Measurements from ENCODE around the gene RNASEH2A.
"Not testable (repeated sequence)": the region's sequence is repeated elsewhere in the genome, so short reads cannot be mapped to it uniquely, and the experiment has no call there.

Gene RNASEH2A

GRCh38 chr19:12794196-12794941, 12.0 kb upstream of the RNASEH2A start:
- DNase-seq = peak in 1 of 2 experiments; percentile 14

DNA sequence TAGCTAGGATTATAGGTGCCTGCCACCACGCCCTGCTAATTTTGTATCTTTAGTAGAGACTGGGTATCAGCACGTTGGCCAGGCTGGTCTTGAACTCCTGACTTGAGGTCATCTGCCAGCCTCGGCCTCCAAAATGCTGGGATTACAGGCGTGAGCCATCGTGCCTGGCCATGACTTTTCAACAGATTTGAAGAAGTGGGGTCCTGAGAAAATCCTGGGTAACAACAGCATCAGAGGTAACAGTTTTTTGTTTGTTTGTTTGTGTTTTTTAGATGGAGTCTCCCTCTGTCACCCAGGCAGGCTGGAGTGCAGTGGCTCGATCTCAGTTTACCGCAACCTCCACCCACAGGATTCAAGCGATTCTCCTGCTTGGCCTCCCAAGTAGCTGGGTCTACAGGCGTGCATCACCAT, 11.4 kb upstream of the RNASEH2A start:
- DNase-seq = no peak

- DNase-seq = peak; percentile 80 to 90
Measured at GRCh38 chr19:12796146-12797071, 10.0 kb upstream of the RNASEH2A start.

DNA sequence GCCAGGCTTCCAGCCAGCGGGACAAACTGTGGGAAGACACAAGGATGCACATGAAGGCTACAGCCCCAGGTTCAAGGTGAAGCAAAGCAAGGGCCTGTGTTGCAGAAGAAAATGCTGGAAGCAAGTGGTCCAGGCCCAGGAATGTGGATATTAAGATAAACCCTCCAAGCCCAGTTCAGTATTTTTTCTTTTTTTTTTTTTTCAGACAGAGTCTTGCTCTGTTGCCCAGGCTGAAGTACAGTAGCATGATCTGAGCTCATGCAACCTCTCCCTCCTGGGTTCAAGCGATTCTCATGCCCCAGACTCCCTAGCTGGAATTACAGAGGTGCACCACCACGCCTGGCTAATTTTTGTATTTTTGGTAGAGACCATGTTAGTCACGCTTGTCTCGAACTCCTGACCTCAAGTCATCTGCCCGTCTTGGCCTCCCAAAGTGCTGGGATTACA, 9.2 kb upstream of the RNASEH2A start:
- DNase-seq = no peak

GRCh38 chr19:12797607-12798006, 8.8 kb upstream of the RNASEH2A start:
- not testable (repeated sequence) for DNase-seq

GRCh38 chr19:12799742-12800465, 6.5 kb upstream of the RNASEH2A start:
- DNase-seq = no peak

DNA sequence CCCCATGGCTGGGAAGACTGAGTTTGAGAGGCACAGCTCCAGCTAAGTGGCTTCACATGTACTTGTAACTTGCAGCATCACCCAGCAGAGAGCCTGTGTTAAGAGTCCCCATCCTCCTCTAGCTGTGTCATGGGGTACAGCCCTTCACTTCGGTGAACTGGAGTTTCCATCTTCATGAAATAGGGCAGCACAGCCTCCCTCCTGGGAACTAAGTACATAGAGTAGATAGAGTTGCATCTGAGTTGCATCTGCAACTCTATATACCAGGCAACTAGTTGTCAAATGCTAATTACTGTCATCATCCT, 6.0 kb upstream of the RNASEH2A start:
- DNase-seq = no peak

DNA sequence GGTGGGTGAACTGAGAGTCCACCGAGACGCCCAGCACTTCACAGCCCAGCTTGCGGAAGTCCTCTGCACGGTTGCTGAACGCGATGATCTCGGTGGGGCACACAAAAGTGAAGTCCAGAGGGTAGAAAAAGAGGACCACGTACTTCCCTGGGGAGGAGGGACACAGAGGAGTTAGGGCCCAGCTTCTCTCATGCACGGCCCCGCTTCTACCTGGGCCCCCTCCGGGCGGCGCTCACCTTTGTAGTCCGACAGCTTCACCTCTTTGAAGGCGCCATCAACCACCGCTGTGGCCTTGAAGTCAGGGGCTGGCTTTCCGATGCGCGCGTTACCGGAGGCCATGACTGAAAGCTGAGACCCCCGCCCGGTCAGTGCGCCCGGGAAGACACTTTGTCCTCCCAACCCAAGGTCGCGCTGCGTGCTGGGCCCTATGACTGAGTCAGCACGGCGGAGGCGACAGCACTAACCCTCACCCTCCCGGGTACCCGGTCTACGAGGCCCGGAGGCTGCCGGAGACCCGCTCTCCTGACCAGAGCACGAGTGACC, 5.4 kb upstream of the RNASEH2A start:
- no peak for DNase-seq

DNA sequence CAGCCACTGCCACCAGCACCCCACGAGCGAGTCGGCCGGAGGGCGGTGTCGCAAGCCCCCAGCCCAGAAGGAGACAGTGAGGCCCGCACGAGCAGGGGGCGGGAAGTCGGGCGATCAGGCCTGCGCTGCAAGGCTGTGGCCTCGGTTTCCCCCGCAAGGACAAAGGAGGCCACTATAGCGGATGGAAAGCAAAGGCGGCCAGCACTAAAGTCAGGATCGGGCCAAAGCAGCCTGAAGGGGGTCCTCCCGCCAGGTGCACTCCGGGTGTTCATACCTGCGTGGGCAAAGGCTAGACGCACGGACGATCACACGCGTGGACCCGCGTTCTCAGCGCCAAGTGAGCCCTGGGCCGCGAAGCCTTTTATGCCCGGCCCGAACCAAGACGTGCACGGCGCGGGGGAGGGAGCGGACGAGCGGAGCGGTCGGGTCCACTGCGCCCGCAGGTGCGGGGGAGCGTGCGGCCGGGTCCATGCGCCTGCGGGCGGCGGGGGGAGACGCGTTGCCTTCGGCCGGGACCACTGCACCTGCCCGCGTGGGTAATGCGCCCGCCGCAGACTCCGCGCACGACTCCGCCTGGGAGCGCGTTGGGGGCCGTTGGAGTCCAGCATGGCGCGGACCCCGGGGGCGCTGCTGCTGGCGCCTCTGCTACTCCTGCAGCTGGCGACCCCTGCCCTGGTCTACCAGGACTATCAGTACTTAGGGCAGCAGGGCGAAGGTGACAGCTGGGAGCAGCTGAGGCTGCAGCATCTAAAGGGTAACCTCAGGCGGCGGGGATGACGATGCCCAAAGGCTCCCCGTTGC, 4.7 kb upstream of the RNASEH2A start, which contains the start of the genes PRDX2 and THSD8:
Gene PRDX2 (minus strand): TSS at position 335 of the 801 bp plus-strand sequence. CDS start 539 bp downstream, outside the sequence.
Gene THSD8 (plus strand): TSS at position 604 of the 801 bp plus-strand sequence. CDS start 3 bp downstream, at position 607.
- DNase-seq = peak; percentile 23 to 85

DNA sequence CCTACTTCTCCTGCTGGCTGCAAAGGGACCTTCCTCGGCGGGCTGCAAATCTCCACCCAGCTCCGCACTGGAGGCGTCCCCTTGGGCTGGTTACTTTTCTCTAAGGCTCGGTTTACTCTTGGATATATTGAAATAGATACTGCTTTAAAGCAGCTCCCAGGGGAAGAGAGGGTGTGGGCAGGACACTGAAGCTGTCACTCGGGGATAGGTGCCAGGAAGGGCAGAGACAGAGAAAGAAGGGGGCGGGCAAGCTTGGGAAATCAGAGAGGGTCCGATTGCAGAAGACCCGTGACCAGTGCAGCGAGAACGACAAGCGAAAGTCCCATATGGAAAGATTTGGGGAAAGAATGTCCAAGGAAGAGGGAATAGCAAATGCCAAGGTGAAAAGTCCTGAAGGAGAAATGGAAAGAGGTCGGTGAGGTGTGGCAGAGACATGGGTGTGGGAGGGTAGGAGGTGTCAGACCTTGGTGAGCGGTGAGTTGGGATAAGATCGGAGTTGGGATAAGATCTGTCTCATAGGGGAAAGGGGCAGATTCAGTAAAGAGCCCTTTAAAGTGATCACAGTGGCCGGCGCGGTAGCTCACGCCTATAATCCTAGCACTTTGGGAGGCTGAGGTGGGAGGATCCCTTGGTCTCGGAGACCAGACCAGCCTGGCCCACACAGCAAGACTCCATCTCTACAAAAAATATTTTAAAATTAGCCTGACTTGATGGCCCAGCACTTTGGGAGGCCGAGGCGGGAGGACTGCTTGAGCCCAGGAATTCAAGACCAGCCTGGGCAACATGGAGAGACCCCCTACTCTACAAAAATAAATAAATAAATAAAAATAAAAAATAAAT, 3.9 kb upstream of the RNASEH2A start:
- DNase-seq = no peak

DNA sequence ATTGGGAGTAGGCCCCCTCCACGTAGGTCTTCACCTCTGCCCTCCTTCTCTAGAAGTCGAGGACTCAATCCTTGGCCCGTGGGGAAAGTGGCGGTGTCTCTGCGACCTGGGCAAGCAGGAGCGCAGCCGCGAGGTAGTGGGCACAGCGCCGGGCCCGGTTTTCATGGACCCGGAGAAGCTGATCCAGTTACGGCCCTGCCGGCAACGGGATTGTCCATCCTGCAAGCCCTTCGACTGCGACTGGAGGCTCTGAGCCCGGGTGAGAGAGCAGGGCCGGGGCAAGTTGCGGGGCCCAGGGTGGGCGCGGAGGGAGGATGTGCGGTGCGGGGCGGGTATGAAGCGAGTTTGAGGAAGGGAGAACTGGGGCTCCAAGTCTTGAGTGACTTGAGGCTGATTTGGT, 2.3 kb upstream of the RNASEH2A start:
- DNase-seq = no peak

DNA sequence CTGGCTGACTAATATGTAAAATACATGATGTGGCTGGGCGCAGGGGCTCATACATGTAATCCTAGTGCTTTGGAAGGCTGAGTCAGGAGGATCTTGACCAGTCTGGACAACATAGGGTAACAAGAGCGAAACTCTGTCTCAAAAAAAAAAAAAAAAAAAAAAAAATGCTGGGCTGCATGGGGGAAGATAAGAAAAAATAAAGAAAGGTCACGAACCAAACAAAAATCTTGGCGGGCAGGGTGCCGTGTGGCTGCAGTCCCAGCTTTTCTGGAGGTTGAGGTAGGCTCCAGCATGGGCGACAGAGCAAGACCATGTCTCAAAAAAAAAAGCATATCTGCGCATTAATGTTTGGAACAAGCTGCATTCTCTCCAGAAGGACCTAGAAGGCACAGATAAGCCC, 8.7 kb downstream of the RNASEH2A start:
- no peak for DNase-seq

DNA sequence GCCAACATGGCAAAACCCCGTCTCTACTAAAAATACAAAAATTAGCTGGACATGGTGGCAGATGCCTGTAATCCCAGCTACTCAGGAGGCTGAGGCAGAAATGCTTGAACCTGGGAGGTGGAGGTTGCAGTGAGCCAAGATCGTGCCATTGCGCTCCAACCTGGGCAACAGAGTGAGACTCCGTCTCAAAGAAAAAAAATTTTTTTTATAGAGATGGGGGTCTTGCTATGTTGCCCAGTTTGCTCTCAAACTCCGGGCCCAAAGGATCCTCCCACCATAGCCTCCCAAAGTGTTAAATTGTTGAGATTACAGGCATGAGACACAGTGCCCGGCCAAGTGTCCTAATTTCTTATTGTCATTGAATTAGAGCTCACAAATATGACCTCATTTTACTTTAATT, 10.8 kb downstream of the RNASEH2A start:
- DNase-seq = not testable (repeated sequence)

- not testable (repeated sequence) for DNase-seq
Measured at GRCh38 chr19:12817810-12818209, 11.4 kb downstream of the RNASEH2A start.

DNA sequence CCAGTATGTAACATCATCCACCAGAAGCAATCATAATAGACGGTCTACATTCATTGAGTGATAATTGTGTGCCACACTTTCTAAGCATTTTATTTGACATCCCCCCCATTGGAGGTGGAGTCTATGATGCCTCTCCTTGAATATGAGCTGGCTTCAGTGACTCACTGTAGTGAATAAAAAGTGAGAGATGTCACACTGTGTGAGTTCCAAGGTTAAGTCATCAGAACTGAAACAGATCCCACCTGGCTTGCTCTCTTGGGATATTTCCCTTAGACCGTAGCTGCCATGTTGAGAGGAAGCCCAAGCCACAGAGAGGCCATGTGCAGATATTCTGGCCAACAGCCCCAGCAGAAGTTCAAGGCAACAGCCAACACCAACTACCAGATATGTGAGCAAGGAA, 15.4 kb downstream of the RNASEH2A start:
- DNase-seq = no peak

DNA sequence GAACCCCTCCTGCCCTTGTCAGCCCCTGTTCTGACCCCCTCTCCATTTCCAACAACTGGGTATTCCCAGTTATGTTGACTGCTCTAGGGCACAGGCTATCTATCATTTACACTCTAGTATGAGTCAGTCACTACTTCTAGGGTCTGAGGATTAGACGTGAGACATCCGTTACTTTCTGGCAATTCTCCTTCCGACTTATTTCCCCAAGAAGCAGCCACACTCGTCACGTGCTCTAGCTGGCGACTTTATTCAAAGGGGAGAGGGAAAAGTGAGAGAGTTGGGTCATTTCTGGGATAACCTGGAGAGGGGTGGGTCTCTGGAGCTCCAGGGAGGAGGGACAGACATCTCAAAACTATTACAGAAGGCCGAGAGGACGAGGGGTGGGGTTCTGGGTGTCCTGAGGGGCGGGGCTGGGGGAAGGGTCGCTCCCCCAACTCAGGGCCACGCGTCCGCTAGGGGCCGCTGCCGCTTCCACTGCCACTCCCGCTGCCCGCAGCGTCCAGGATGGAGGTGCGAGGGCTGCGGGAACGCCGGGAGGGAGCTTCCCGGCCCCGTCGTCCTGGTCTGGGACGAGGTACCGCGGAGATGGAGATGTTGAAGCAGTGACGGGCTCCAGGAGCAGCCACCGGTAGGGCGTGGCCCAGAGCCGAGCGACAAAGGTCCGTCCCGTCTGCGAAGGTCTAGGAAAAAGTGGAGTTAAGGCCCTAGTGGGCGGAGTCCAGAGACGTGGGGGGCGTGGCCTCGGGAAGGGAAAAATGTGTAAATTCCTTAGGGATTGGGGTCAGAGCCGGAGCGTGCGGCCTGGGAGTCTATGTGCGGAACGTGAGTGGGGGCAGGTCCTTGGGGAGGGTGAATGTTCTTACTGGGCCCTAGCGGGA, 19.1 kb downstream of the RNASEH2A start:
- no peak for DNase-seq

DNA sequence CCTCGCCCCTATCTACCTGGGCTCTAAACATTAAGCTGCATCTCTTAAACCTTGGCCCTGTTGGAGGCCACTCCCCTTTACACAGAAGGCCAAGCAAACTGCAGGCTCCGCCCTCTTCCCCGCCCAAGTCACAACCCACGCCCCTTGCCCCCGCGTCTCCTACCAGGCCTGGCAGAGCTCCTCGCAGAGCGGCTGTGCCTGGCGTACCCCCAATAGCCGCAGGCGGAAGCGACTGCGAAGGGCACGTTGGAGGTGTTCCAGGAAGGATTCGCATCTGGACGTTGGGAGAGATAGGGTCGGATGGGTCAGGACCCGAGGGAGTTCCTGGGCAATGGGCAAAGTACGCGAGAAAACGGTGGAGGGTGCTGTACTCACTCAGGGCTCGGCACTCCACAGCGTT, 22.1 kb downstream of the RNASEH2A start:
- DNase-seq = peak; percentile 60 to 82

DNA sequence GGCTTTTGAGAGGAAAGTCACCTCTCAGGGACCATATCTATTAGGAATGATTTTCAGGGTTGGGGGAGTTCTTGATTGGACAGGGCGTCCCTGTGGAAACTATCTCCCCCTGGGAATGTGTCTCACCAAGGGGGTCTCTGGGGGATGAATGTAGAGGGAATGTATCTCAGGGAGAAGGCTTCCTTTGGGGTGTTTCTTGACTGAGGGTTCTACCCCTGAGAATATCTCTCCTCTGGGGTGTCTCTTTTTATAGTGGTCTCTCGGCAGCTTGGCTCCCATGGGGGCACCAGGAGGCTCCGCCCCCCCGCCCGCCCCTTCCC, 27.0 kb downstream of the RNASEH2A start:
- no peak for DNase-seq

DNA sequence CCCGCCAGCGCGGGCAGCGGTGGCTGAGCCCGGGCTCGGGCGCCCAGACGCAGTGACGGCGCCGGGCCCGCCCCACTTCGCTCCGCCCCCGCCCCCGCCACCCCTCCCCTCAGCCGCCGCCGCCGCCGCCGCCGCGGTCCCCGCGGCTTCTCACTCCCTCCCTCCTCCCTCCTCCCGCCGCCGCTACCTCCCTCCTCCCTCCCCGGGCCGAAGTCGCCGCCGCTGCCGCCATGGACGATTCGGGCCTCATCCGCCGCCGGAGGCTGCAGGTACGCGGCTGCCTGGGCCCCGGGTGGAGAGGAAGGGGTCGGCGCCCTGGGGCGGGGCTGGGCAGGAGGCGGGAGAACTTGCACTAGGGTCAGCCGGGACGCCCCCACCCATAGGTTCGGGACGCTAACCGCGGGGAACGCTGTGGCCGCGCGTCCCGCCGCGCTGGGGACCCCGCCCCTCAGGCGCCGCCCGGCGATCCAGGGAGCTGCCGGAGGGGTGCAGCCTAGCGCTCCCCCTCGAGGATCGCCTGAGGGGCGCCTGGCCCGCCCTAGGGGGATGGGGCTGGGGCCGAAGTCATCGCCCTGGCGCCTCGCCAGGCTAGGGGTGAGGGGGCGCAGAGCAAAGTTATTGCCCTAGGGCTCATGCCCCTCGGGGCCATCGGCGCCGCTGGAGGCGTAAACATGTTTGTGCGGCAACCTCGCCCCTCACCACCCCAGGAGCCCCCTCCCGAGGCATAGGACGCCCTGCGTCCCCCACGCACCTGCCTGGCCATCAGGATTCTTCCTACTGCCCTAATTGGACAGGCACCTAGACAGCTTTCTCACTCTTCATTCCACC, 27.6 kb downstream of the RNASEH2A start:
- peak in 1 of 2 experiments; percentile 85 for DNase-seq
